DMS53 treated with DMSO at 0.1 percent for 48 hours (cell line): ENCODE results near the gene PROP1.
"Not testable (repeated sequence)": the region's sequence is repeated elsewhere in the genome, so short reads cannot be mapped to it uniquely, and the experiment has no call there.

Experiments
- DNase-seq: peaks from one replicate; lab custom pipeline; 2025; ENCODE audit not compliant: unreplicated experiment; lab: John Stamatoyannopoulos, UW

PROP1 gene

GRCh38 chr5:177995691-177996595, at the start of gene PROP1:
Gene PROP1, minus strand, starts transcription at chr5:177996242. Its CDS starts 309 bp downstream, at chr5:177995933.
- DNase-seq: no peak

GRCh38 chr5:178019379-178020030, 23.5 kb upstream of the PROP1 start:
- DNase-seq: not testable (repeated sequence)

GRCh38 chr5:178012758-178013157, 16.7 kb upstream of the PROP1 start:
- not testable (repeated sequence) for DNase-seq

GRCh38 chr5:178011816-178012554, 15.9 kb upstream of the PROP1 start:
- DNase-seq: not testable (repeated sequence)

GRCh38 chr5:178007272-178007671, 11.2 kb upstream of the PROP1 start:
- not testable (repeated sequence) for DNase-seq

- DNase-seq: not testable (repeated sequence)
Measured at GRCh38 chr5:178006536-178007231, 10.6 kb upstream of the PROP1 start.

- DNase-seq: not testable (repeated sequence)
Measured at GRCh38 chr5:178006181-178006535, 10.1 kb upstream of the PROP1 start.

GRCh38 chr5:177997846-177998245, 1.8 kb upstream of the PROP1 start:
- DNase-seq: no peak

- no peak for DNase-seq
Measured at GRCh38 chr5:177997319-177997670, 1.3 kb upstream of the PROP1 start.

GRCh38 chr5:177996660-177997318, 747 bp upstream of the PROP1 start:
- no peak for DNase-seq

- no peak for DNase-seq
Measured at GRCh38 chr5:177994561-177995190, 1.4 kb downstream of the PROP1 start.

GRCh38 chr5:177994063-177994462, 2.0 kb downstream of the PROP1 start:
- DNase-seq: no peak

- DNase-seq: no peak
Measured at GRCh38 chr5:177992466-177992865, 3.6 kb downstream of the PROP1 start.

- DNase-seq: no peak
Measured at GRCh38 chr5:177988989-177989625, 6.9 kb downstream of the PROP1 start.

- DNase-seq: no peak
Measured at GRCh38 chr5:177987326-177987725, 8.7 kb downstream of the PROP1 start.

GRCh38 chr5:177985430-177986040, 10.5 kb downstream of the PROP1 start:
- DNase-seq: no peak

- DNase-seq: peak; percentile 38
Measured at GRCh38 chr5:177984584-177985206, 11.3 kb downstream of the PROP1 start.

- no peak for DNase-seq
Measured at GRCh38 chr5:177983763-177984583, 12.1 kb downstream of the PROP1 start.
